Cardiac fibroblast (primary cell): ENCODE results near the gene TNF.

Experiments
- DNase-seq, 2 donors: peaks; one replicate each; pipeline versions ENCODE4 v3.0.0 to v3.0.0-alpha.2; 2010; ENCODE audit warnings: low read depth in 2 of 2
- H3K4me3 ChIP-seq, 2 donors: replicated peaks in 1 of 2; 1 replicate in 1 of 2; 2 replicates in 1 of 2; pipeline ENCODE4 v1.5.1; 2011; ENCODE audit warnings: low read depth in 2 of 2, low read length in 2 of 2, mild to moderate bottlenecking in 2 of 2, moderate library complexity in 1 of 2
- CTCF ChIP-seq: IDR thresholded peaks from one replicate; pipeline ENCODE4 v1.5.1; 2011; ENCODE audit warnings: low read depth, mild to moderate bottlenecking, low read length, inconsistent platforms

TNF gene

GRCh38 chr6:31531162-31531561, 44.2 kb upstream of the TNF start:
- TF ChIP-seq CTCF, result no peak
- no peak overlapping the region for H3K4me3 ChIP-seq
- DNase-seq, result no peak

- no peak for DNase-seq
- no peak for TF ChIP-seq CTCF
Measured at GRCh38 chr6:31531771-31532643, 43.4 kb upstream of the TNF start.

DNA sequence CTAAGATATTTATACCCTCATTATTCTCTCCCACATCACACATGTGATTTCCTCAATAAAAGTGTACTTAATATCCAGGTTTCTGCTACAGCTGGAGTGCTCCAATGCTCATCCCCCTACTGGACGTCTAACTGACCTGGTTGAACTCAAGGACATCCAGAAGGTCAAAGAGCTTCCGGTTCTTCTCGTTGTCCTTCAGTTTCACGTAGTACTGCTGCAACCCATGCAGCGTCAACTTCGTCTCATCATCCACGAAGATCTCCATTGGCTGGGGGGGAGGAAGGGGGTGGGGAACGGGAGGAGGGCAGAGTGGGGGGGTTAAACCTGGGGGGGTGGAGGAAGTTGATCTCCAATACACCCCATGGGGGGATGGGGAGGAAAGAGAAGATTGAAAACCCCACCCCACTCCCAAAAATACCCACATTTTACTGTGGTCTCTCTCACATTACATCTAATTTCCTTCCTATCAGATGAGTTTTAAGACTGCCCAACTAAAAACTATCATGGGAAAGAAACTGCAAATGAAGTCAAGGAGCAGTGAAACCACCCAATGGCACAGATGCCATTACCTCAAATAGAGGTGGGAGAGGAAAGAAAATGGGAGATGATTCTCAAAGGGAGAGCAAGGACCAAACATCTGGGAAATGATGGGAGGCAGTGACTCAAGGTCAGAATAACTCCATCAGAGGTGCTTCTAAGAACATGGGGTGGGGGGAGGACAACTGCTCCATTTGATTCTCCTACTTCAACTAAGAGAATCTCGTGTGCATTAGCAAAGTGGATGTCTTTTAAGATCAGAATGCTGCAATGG, 42.5 kb upstream of the TNF start:
- no peak for DNase-seq
- no peak overlapping the region for H3K4me3 ChIP-seq
- TF ChIP-seq CTCF, result no peak

More at GRCh38 chr6:31531771-31532643, 43.4 kb upstream of the TNF start:
- H3K4me3 ChIP-seq, result no peak overlapping the region

DNA sequence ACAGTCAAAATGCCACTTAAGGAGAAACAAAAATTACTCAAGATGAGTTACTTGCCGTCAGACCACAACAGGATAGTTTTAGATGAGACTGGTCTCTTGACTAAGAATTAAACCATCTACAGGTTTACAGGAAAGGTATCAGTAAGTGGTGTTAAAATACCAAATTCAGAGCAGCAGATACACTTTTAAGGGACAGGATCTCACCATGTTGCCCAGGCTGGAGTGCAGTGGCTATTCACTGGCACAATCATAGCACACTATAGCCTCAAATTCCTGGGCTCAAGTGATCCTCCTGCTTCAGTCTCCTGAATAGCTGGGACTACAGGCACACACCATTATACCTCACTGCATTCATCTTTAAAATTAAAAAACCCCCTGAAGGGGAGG, 41.9 kb upstream of the TNF start:
- no peak for DNase-seq
- no peak overlapping the region for H3K4me3 ChIP-seq
- no peak for TF ChIP-seq CTCF

GRCh38 chr6:31534011-31534410, 41.4 kb upstream of the TNF start:
- DNase-seq, result no peak
- H3K4me3 ChIP-seq, result no peak overlapping the region
- no peak for TF ChIP-seq CTCF

- no peak overlapping the region for H3K4me3 ChIP-seq
- no peak for TF ChIP-seq CTCF
- no peak for DNase-seq
Measured at GRCh38 chr6:31534521-31535040, 40.8 kb upstream of the TNF start.
